B cell (primary cell): ENCODE results near the gene EIF4E2. TPM values are rescaled to one million over a fixed set of nuclear protein-coding genes. Genes with fewer than 3 reads are reported as not detected.

Experiments
- ATAC-seq: fragments of 200-7000 bp; cut with Tn5 transposase; one replicate; pipeline ENCODE4 v1.10.0; 2021; ENCODE audit warnings: low read depth, mild to moderate bottlenecking, moderate number of reproducible peaks, moderate library complexity
- CTCF ChIA-PET: fragments of 350-600 bp; sonication (Branson Sonifier 250); formaldehyde crosslinking; loops from one replicate; lab custom pipeline; 2021; ENCODE audit warnings: antibody characterized with exemption, inconsistent platforms; lab: Charles Lee
- POLR2A ChIA-PET: fragments of 350-600 bp; sonication (Branson Sonifier 250); formaldehyde crosslinking; loops from one replicate; lab custom pipeline; 2021; ENCODE audit warnings: antibody characterized with exemption; lab: Charles Lee
- DNase-seq: peaks from one replicate; pipeline ENCODE4 v3.0.0; 2013
- H2AFZ ChIP-seq: 2 replicates; pipeline ENCODE4 v1.6.1; 2012; ENCODE audit warnings: mild to moderate bottlenecking, low read depth, low read length; ENCODE audit not compliant: insufficient read depth, poor library complexity, severe bottlenecking
- H3K27ac ChIP-seq, 2 donors: 1 replicate in 1 of 2; 2 replicates in 1 of 2; pipeline ENCODE4 v1.5.1; 2012 to 2013; ENCODE audit warnings: low read length in 2 of 2, mild to moderate bottlenecking in 2 of 2, moderate library complexity in 1 of 2
- H3K27me3 ChIP-seq, 4 experiments: fragments of 200-600 bp in 1 of 4; sonication (generic) in 1 of 4; replicated peaks in 1 of 4; 1 replicate in 2 of 4; 2 replicates in 2 of 4; pipeline versions ENCODE4 v1.6.1 to v1.7.0; 2013 to 2016; ENCODE audit warnings: low read length in 3 of 4, mild to moderate bottlenecking in 2 of 4, mixed read lengths in 1 of 4, moderate library complexity in 1 of 4; ENCODE audit not compliant: insufficient read depth in 4 of 4, control insufficient read depth in 3 of 4; ENCODE audit errors: control extremely low read depth in 1 of 4
- H3K36me3 ChIP-seq, 2 experiments: replicated peaks in 1 of 2; 1 replicate in 1 of 2; 2 replicates in 1 of 2; pipeline versions ENCODE4 v1.6.1 to v1.7.1; 2013; ENCODE audit warnings: low read length in 1 of 2; ENCODE audit not compliant: insufficient read depth in 2 of 2, control insufficient read depth in 1 of 2; ENCODE audit errors: control extremely low read depth in 1 of 2, extremely low read depth in 1 of 2
- H3K4me1 ChIP-seq, 2 donors: fragments of 200-600 bp in 1 of 2; sonication (generic) in 1 of 2; 1 replicate in 1 of 2; 2 replicates in 1 of 2; pipeline versions ENCODE4 v1.5.1 to v1.6.1; 2013 to 2017; ENCODE audit warnings: low read length in 2 of 2; ENCODE audit not compliant: control insufficient read depth in 2 of 2, insufficient read depth in 2 of 2
- H3K4me2 ChIP-seq: replicated peaks from 2 replicates; pipeline ENCODE3; 2012; ENCODE audit warnings: mild to moderate bottlenecking, low read depth, low read length; ENCODE audit not compliant: poor library complexity, severe bottlenecking
- H3K4me3 ChIP-seq, 5 experiments: fragments of 200-600 bp in 1 of 5; sonication (generic) in 1 of 5; 1 replicate in 3 of 5; 2 replicates in 2 of 5; pipeline versions ENCODE4 v1.5.1 to v1.7.0; 2011 to 2016; ENCODE audit warnings: low read length in 4 of 5, mild to moderate bottlenecking in 4 of 5, low read depth in 2 of 5, control low read depth in 1 of 5, moderate library complexity in 1 of 5; ENCODE audit not compliant: insufficient read depth in 1 of 5; ENCODE audit errors: control extremely low read depth in 1 of 5, extremely low read depth in 1 of 5
- H3K79me2 ChIP-seq: fragments of 200-600 bp; sonication (generic); one replicate; pipeline ENCODE4 v1.6.0; 2016; ENCODE audit warnings: low read length; ENCODE audit not compliant: control insufficient read depth, insufficient read depth
- H3K9ac ChIP-seq: fragments of 200-600 bp; sonication (generic); 2 replicates; pipeline ENCODE4 v1.6.1; 2017; ENCODE audit warnings: mild to moderate bottlenecking, low read length, moderate library complexity
- H3K9me3 ChIP-seq, 3 donors: one replicate each; pipeline versions ENCODE4 v1.6.1 to v1.7.1; 2013; ENCODE audit warnings: low read length in 2 of 3; ENCODE audit not compliant: control insufficient read depth in 2 of 3, insufficient read depth in 1 of 3; ENCODE audit errors: control extremely low read depth in 1 of 3
- H4K20me1 ChIP-seq: 2 replicates; pipeline ENCODE4 v1.6.0; 2012; ENCODE audit warnings: mild to moderate bottlenecking, low read length; ENCODE audit not compliant: insufficient read depth, control insufficient read depth, poor library complexity, severe bottlenecking
- H3K27ac Mint-ChIP-seq: one replicate; pipeline ENCODE4 v1.8.0; 2021; ENCODE audit warnings: mixed read lengths
- H3K27me3 Mint-ChIP-seq: one replicate; pipeline ENCODE4 v1.8.0; 2021; ENCODE audit warnings: mixed read lengths
- H3K4me1 Mint-ChIP-seq: one replicate; pipeline ENCODE4 v1.8.0; 2021; ENCODE audit warnings: mixed read lengths
- H3K4me3 Mint-ChIP-seq: one replicate; pipeline ENCODE4 v1.8.0; 2021; ENCODE audit warnings: mixed read lengths
- H3K9me3 Mint-ChIP-seq: one replicate; pipeline ENCODE4 v1.8.0; 2022; ENCODE audit warnings: mixed read lengths; ENCODE audit not compliant: insufficient read depth
- CTCF ChIP-seq: fragments of 200-600 bp; IDR thresholded peaks from one replicate; pipeline ENCODE4 v1.8.0; 2022; ENCODE audit warnings: antibody characterized with exemption, mild to moderate bottlenecking
- EZH2 ChIP-seq: IDR thresholded peaks from 2 replicates; pipeline ENCODE4 v1.6.1; 2012; ENCODE audit warnings: borderline replicate concordance, low read depth, mild to moderate bottlenecking, moderate library complexity, low read length; ENCODE audit not compliant: insufficient read depth, poor library complexity, severe bottlenecking
- WGBS: methylation state at CpG from one replicate; pipeline ENCODE4 v1.1.5; 2013; ENCODE audit warnings: missing lambda C conversion rate; ENCODE audit not compliant: insufficient coverage; 5-methylcytosine and 5-hydroxymethylcytosine counted together
- intact Hi-C: fragments of 100-400 bp; cut with micrococcal nuclease; formaldehyde crosslinking; loops from one replicate; pipeline ENCODE4 v1.10.0; 2022
- polyA plus RNA-seq: library from polyadenylated mRNA; depleted of rRNA; stranded (reverse); fragments of >200 nt; gene quantifications from 2 replicates; pipeline ENCODE4 v1.2.3, GENCODE V29; 2012
- total RNA-seq, 2 donors: library from RNA; stranded (reverse); fragments of 120-200 nt in 1 of 2; gene quantifications; 1 replicate in 1 of 2; 2 replicates in 1 of 2; pipeline versions ENCODE4 v1.2.3 to v1.2.4, GENCODE V29; 2013 to 2022

Gene EIF4E2
- total and polyA plus RNA-seq, 2 donors (not counting 1 experiment from before 2014, with no cell fraction given), result 17.9 to 67.0 TPM

- peaks cover 0 to 16% (median 0%) of the 10 kb centered on the region in 3 donors for H3K9me3 ChIP-seq
- Mint-ChIP-seq H3K27ac (no peak overlapping the region), H3K4me3 (peak overlapping the region; percentile 71), H3K27me3 (peaks cover 40% of the 10 kb centered on the region), H3K9me3 (no peaks in the 10 kb centered on the region), H3K4me1 (peaks cover 17% of the 10 kb centered on the region)
- ChIA-PET CTCF (interaction anchor here (1.0 to 1.4 kb wide), 3 partner anchors 13 to 77 kb away, joined by 3 to 4 read pairs (median 3); no protein-coding TSS in a partner anchor), POLR2A (no interaction called here)
- H3K27me3 ChIP-seq, result peaks cover 0 to 50% (median 22%) of the 10 kb centered on the region in 4 experiments
- DNase-seq, result peak; percentile 47
- 2% methylated on average over 74 of the region's 75 CpGs for WGBS
- peak overlapping the region; percentile 58 for H2AFZ ChIP-seq
- no peaks in the 10 kb centered on the region for H4K20me1 ChIP-seq
- H3K4me3 ChIP-seq, result peak overlapping the region in 3 of 5 experiments; percentile 7 to 19 (median 9)
- H3K9ac ChIP-seq, result no peak overlapping the region
- H3K27ac ChIP-seq, result no peak overlapping the region
- peak overlapping the region; percentile 85 for H3K4me2 ChIP-seq
- no peaks in the 10 kb centered on the region for H3K79me2 ChIP-seq
- peaks cover 30 to 32% of the 10 kb centered on the region in 2 donors for H3K4me1 ChIP-seq
- intact Hi-C loops, result loop anchor here (5.0 kb wide), 1 partner anchor 617 kb away; no protein-coding TSS in a partner anchor
- peak; percentile 28 for ATAC-seq
- TF ChIP-seq EZH2, result no peak
- no peak for TF ChIP-seq CTCF
- H3K36me3 ChIP-seq, result no peaks in the 10 kb centered on the region
Observed at GRCh38 chr2:232523682-232524597, 26.5 kb upstream of the EIF4E2 start.

GRCh38 chr2:232524771-232525170 lies 25.7 kb upstream of the EIF4E2 start:
- H3K4me3 Mint-ChIP-seq, result no peak overlapping the region
- H3K9ac ChIP-seq, result no peak overlapping the region

More at GRCh38 chr2:232524771-232525170, 25.7 kb upstream of the EIF4E2 start:
- Mint-ChIP-seq H3K4me1 (peaks cover 17% of the 10 kb centered on the region), H3K27me3 (peaks cover 43% of the 10 kb centered on the region), H3K27ac (no peak overlapping the region), H3K9me3 (no peaks in the 10 kb centered on the region)
- ATAC-seq (no peak), DNase-seq (no peak)
- CTCF ChIA-PET, result no interaction called here
- peaks cover 0 to 16% (median 0%) of the 10 kb centered on the region in 3 donors for H3K9me3 ChIP-seq
- H3K4me1 ChIP-seq, result peaks cover 30 to 32% of the 10 kb centered on the region in 2 donors
- WGBS, result 69% methylated on average over 6 of the region's 6 CpGs
- H3K36me3 ChIP-seq, result no peaks in the 10 kb centered on the region
- TF ChIP-seq CTCF, result no peak
- TF ChIP-seq EZH2, result no peak
- intact Hi-C loops, result loop anchor here (5.0 kb wide), 1 partner anchor 617 kb away; no protein-coding TSS in a partner anchor
- H4K20me1 ChIP-seq, result no peaks in the 10 kb centered on the region
- no peak overlapping the region for H3K4me3 ChIP-seq
- no peak overlapping the region for H3K4me2 ChIP-seq
- H3K27ac ChIP-seq, result no peak overlapping the region
- POLR2A ChIA-PET, result no interaction called here
- H3K27me3 ChIP-seq, result peaks cover 0 to 47% (median 22%) of the 10 kb centered on the region in 4 experiments
- no peak overlapping the region for H2AFZ ChIP-seq
- H3K79me2 ChIP-seq, result no peaks in the 10 kb centered on the region
